HepG2 (cell line): ENCODE results near the gene IFT172. TPM values are rescaled to one million over a fixed set of nuclear protein-coding genes. Genes with fewer than 3 reads are reported as not detected.

Experiments used
- AGO1 ChIP-seq: fragments of 200-400 bp; formaldehyde crosslinking; IDR thresholded peaks from 2 replicates; pipeline ENCODE4 v1.6.1; 2017; ENCODE audit warnings: mild to moderate bottlenecking, low read depth, low read length, moderate library complexity; ENCODE audit not compliant: poor library complexity, severe bottlenecking
- CEBPG ChIP-seq: IDR thresholded peaks from 2 replicates; pipeline ENCODE4 v1.6.1; 2016
- GABPB1 ChIP-seq: IDR thresholded peaks from 2 replicates; pipeline ENCODE4 v1.6.1; 2016; ENCODE audit warnings: mild to moderate bottlenecking, missing genetic modification reagents, moderate library complexity, missing compliant biosample characterization
- GATAD2A ChIP-seq: IDR thresholded peaks from 2 replicates; pipeline ENCODE4 v1.6.1; 2016
- GTF3A ChIP-seq: sonication (generic); formaldehyde crosslinking; conservative IDR thresholded peaks from 2 replicates; pipeline ENCODE4 v1.4.0; 2020; ENCODE audit warnings: mild to moderate bottlenecking, missing genetic modification reagents
- LCORL ChIP-seq, 2 experiments: fragments of 450-650 bp in 1 of 2; sonication (generic) in 1 of 2; formaldehyde crosslinking in 1 of 2; IDR thresholded peaks; 2 replicates each; pipeline versions ENCODE4 v1.5.0 to v1.6.1; 2017 to 2020; ENCODE audit warnings: antibody characterized with exemption in 1 of 2, missing genetic modification reagents in 1 of 2
- MXI1 ChIP-seq: IDR thresholded peaks from 3 replicates; pipeline ENCODE4 v1.6.1; 2012; ENCODE audit warnings: low read depth, low read length, inconsistent platforms, borderline replicate concordance
- NR2F2 ChIP-seq: IDR thresholded peaks from 2 replicates; pipeline ENCODE4 v1.6.1; 2012; ENCODE audit warnings: low read depth, inconsistent platforms, borderline replicate concordance
- NR2F6 ChIP-seq, 2 experiments: IDR thresholded peaks; 2 replicates each; pipeline ENCODE4 v1.6.1; 2016; ENCODE audit warnings: antibody characterized with exemption in 1 of 2, mild to moderate bottlenecking in 1 of 2
- ZBED4 ChIP-seq: sonication (generic); formaldehyde crosslinking; IDR thresholded peaks from 2 replicates; pipeline ENCODE4 v1.4.0; 2020; ENCODE audit warnings: missing genetic modification reagents, borderline replicate concordance
- ZFP82 ChIP-seq: sonication (generic); formaldehyde crosslinking; IDR thresholded peaks from 2 replicates; pipeline ENCODE4 v1.5.1; 2020; ENCODE audit warnings: mild to moderate bottlenecking, missing genetic modification reagents, borderline replicate concordance
- ZNF710 ChIP-seq: sonication (generic); formaldehyde crosslinking; IDR thresholded peaks from 2 replicates; pipeline ENCODE4 v1.5.0; 2020; ENCODE audit warnings: mild to moderate bottlenecking, missing genetic modification reagents, borderline replicate concordance
- ZNF879 ChIP-seq: sonication (generic); formaldehyde crosslinking; IDR thresholded peaks from 2 replicates; pipeline ENCODE4 v1.8.1; 2023; ENCODE audit warnings: missing genetic modification reagents
- polyA plus RNA-seq, 8 experiments: library from polyadenylated mRNA; depleted of rRNA in 3 of 8; stranded (reverse) in 7 of 8; unstranded in 1 of 8; fragments of >200 nt; fragmentation: Illumina TruSeq in 4 of 8; extraction: Trizol in 4 of 8; gene quantifications; 2 replicates each; pipeline versions ENCODE4 v1.2.1 to v1.2.3, GENCODE V29; 2011 to 2016; ENCODE audit warnings: low read depth in 4 of 8, missing spikeins in 1 of 8, mixed read lengths in 1 of 8; ENCODE audit not compliant: insufficient read depth in 1 of 8
- total RNA-seq, 5 experiments: library from RNA; depleted of rRNA; stranded (reverse); fragments of >200 nt; fragmentation: Illumina TruSeq; extraction: Trizol; gene quantifications; 2 replicates each; pipeline ENCODE4 v1.2.3, GENCODE V29; 2016; ENCODE audit warnings: low read depth in 1 of 5
- TF ChIP-seq, protein P1 (sequence below): sonication (generic); formaldehyde crosslinking; IDR thresholded peaks from 2 replicates; pipeline ENCODE4 v1.9.0; 2021; ENCODE audit warnings: mild to moderate bottlenecking, missing genetic modification reagents
- TF ChIP-seq, protein P2 (sequence below), 2 experiments: fragments of 450-650 bp in 1 of 2; sonication (generic) in 1 of 2; formaldehyde crosslinking; IDR thresholded peaks; 2 replicates each; pipeline versions ENCODE4 v1.5.0 to v1.8.0; 2020 to 2022; ENCODE audit warnings: mild to moderate bottlenecking in 1 of 2, missing genetic modification reagents in 1 of 2

IFT172 gene
- total and polyA plus RNA-seq, 2 of the 13 experiments (the other 11 are each of a cell fraction or from before 2014, with no cell fraction given): 21.6 to 35.7 TPM

- TF ChIP-seq, protein P1, sequence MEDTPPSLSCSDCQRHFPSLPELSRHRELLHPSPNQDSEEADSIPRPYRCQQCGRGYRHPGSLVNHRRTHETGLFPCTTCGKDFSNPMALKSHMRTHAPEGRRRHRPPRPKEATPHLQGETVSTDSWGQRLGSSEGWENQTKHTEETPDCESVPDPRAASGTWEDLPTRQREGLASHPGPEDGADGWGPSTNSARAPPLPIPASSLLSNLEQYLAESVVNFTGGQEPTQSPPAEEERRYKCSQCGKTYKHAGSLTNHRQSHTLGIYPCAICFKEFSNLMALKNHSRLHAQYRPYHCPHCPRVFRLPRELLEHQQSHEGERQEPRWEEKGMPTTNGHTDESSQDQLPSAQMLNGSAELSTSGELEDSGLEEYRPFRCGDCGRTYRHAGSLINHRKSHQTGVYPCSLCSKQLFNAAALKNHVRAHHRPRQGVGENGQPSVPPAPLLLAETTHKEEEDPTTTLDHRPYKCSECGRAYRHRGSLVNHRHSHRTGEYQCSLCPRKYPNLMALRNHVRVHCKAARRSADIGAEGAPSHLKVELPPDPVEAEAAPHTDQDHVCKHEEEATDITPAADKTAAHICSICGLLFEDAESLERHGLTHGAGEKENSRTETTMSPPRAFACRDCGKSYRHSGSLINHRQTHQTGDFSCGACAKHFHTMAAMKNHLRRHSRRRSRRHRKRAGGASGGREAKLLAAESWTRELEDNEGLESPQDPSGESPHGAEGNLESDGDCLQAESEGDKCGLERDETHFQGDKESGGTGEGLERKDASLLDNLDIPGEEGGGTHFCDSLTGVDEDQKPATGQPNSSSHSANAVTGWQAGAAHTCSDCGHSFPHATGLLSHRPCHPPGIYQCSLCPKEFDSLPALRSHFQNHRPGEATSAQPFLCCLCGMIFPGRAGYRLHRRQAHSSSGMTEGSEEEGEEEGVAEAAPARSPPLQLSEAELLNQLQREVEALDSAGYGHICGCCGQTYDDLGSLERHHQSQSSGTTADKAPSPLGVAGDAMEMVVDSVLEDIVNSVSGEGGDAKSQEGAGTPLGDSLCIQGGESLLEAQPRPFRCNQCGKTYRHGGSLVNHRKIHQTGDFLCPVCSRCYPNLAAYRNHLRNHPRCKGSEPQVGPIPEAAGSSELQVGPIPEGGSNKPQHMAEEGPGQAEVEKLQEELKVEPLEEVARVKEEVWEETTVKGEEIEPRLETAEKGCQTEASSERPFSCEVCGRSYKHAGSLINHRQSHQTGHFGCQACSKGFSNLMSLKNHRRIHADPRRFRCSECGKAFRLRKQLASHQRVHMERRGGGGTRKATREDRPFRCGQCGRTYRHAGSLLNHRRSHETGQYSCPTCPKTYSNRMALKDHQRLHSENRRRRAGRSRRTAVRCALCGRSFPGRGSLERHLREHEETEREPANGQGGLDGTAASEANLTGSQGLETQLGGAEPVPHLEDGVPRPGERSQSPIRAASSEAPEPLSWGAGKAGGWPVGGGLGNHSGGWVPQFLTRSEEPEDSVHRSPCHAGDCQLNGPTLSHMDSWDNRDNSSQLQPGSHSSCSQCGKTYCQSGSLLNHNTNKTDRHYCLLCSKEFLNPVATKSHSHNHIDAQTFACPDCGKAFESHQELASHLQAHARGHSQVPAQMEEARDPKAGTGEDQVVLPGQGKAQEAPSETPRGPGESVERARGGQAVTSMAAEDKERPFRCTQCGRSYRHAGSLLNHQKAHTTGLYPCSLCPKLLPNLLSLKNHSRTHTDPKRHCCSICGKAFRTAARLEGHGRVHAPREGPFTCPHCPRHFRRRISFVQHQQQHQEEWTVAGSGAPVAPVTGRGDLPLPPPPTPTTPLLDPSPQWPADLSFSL (CRISPR knock-in tag): no peak
- TF ChIP-seq ZBED4 (CRISPR knock-in tag): no peak
- TF ChIP-seq GATAD2A (CRISPR knock-in tag): peak; percentile 26; the same call in 1 of the 2 replicates
- no peak for TF ChIP-seq MXI1
- TF ChIP-seq NR2F6 (IDR thresholded peaks at IDR 0.05): peak; percentile 55; the same call in 1 of the 2 replicates
- 0 out of 2 replicates have a peak, but pooled peaks have one; percentile 5 for TF ChIP-seq NR2F6 (CRISPR knock-in tag; IDR thresholded peaks at IDR 0.05)
- TF ChIP-seq LCORL (IDR thresholded peaks at IDR 0.05): no peak
- 0 out of 2 replicates have a peak, but pooled peaks have one; percentile 36 for TF ChIP-seq LCORL (CRISPR knock-in tag; IDR thresholded peaks at IDR 0.05)
- TF ChIP-seq GABPB1 (CRISPR knock-in tag): no peak
- peak; percentile 67; the same call in 1 of the 2 replicates for TF ChIP-seq ZNF710 (CRISPR knock-in tag)
- no peak for TF ChIP-seq AGO1
- no peak for TF ChIP-seq ZFP82 (CRISPR knock-in tag)
- peak; percentile 49; the same call in 1 of the 2 replicates for TF ChIP-seq CEBPG (CRISPR knock-in tag)
- TF ChIP-seq, protein P2, sequence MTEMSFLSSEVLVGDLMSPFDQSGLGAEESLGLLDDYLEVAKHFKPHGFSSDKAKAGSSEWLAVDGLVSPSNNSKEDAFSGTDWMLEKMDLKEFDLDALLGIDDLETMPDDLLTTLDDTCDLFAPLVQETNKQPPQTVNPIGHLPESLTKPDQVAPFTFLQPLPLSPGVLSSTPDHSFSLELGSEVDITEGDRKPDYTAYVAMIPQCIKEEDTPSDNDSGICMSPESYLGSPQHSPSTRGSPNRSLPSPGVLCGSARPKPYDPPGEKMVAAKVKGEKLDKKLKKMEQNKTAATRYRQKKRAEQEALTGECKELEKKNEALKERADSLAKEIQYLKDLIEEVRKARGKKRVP (CRISPR knock-in tag; IDR thresholded peaks at IDR 0.05): peak in 1 of 2 experiments; percentile 82; a peak in 1 of 4 replicates
- no peak for TF ChIP-seq GTF3A (CRISPR knock-in tag)
- TF ChIP-seq ZNF879: no peak
- TF ChIP-seq NR2F2: peak; percentile 68
Observed at GRCh38 chr2:27518113-27518781, 28.7 kb upstream of the IFT172 start (continued).
